GM23338 (cell line): Measurements from ENCODE around the gene CAMTA1. TPM values are rescaled to one million over a fixed set of nuclear protein-coding genes. Genes with fewer than 3 reads are reported as not detected.

ENCODE experiments used
- ATAC-seq: fragments of 200-7000 bp; cut with Tn5 transposase; 3 replicates; pipeline ENCODE4 v1.9.1; 2020
- DNase-seq: peaks from one replicate; pipeline ENCODE4 v3.0.0-alpha.2; 2015; ENCODE audit warnings: low spot score
- H2AFZ ChIP-seq: fragments of 200-600 bp; sonication (generic); 2 replicates; pipeline ENCODE4 v1.8.0; 2016; ENCODE audit warnings: antibody characterized with exemption, mild to moderate bottlenecking, moderate library complexity
- H3F3A ChIP-seq: fragments of 200-600 bp; sonication (generic); replicated peaks from 2 replicates; pipeline ENCODE4 v1.8.0; 2017; ENCODE audit warnings: antibody characterized with exemption, mixed run types, low read depth
- H3K27ac ChIP-seq: fragments of 200-600 bp; sonication (generic); 2 replicates; pipeline ENCODE4 v1.6.1; 2016; ENCODE audit warnings: low read depth
- H3K27me3 ChIP-seq: fragments of 200-600 bp; sonication (generic); 2 replicates; pipeline ENCODE4 v1.8.0; 2016; ENCODE audit warnings: mild to moderate bottlenecking, mixed run types, moderate library complexity; ENCODE audit not compliant: insufficient read depth
- H3K36me3 ChIP-seq: fragments of 200-600 bp; sonication (generic); 2 replicates; pipeline ENCODE4 v1.8.0; 2016; ENCODE audit warnings: mild to moderate bottlenecking; ENCODE audit not compliant: insufficient read depth
- H3K4me1 ChIP-seq: fragments of 200-600 bp; sonication (generic); 2 replicates; pipeline ENCODE4 v1.8.0; 2016; ENCODE audit warnings: mild to moderate bottlenecking, moderate library complexity; ENCODE audit not compliant: insufficient read depth
- H3K4me2 ChIP-seq: fragments of 200-600 bp; sonication (generic); 2 replicates; pipeline ENCODE4 v1.7.1; 2017; ENCODE audit warnings: mixed run types
- H3K4me3 ChIP-seq: fragments of 200-600 bp; sonication (generic); 2 replicates; pipeline ENCODE4 v1.6.1; 2016; ENCODE audit warnings: mixed run types
- H3K79me2 ChIP-seq: fragments of 200-600 bp; sonication (generic); replicated peaks from 2 replicates; pipeline ENCODE4 v1.8.0; 2017; ENCODE audit warnings: mild to moderate bottlenecking; ENCODE audit not compliant: insufficient read depth
- H3K9me2 ChIP-seq: fragments of 200-600 bp; sonication (generic); 2 replicates; pipeline ENCODE4 v1.8.0; 2017; ENCODE audit not compliant: insufficient read depth
- H4K20me1 ChIP-seq: fragments of 200-600 bp; sonication (generic); replicated peaks from 2 replicates; pipeline ENCODE4 v1.8.0; 2017; ENCODE audit warnings: mild to moderate bottlenecking; ENCODE audit not compliant: insufficient read depth
- H3K27ac Mint-ChIP-seq: 2 replicates; pipeline ENCODE4 v1.8.0; 2020; ENCODE audit warnings: inconsistent platforms, mild to moderate bottlenecking, moderate library complexity, mixed read lengths
- H3K27me3 Mint-ChIP-seq: 3 replicates; pipeline ENCODE4 v1.8.0; 2022; ENCODE audit warnings: low read depth, mild to moderate bottlenecking, moderate library complexity, mixed read lengths, inconsistent platforms; ENCODE audit not compliant: insufficient read depth, poor library complexity
- H3K36me3 Mint-ChIP-seq: 3 replicates; pipeline ENCODE4 v1.8.0; 2021; ENCODE audit warnings: low read depth, mild to moderate bottlenecking, inconsistent platforms, moderate library complexity, mixed read lengths
- H3K4me1 Mint-ChIP-seq: 3 replicates; pipeline ENCODE4 v1.8.0; 2020; ENCODE audit warnings: mild to moderate bottlenecking, inconsistent platforms, mixed read lengths
- H3K4me3 Mint-ChIP-seq: 3 replicates; pipeline ENCODE4 v1.8.0; 2021; ENCODE audit warnings: moderate library complexity, mild to moderate bottlenecking, inconsistent platforms, mixed read lengths
- H3K9me3 Mint-ChIP-seq: 3 replicates; pipeline ENCODE4 v1.8.0; 2020; ENCODE audit warnings: moderate library complexity, mild to moderate bottlenecking, inconsistent platforms, mixed read lengths
- CTCF ChIP-seq, 2 experiments: fragments of 200-600 bp in 1 of 2; sonication (generic) in 1 of 2; conservative IDR thresholded peaks; 2 replicates each; pipeline versions ENCODE4 v1.5.1 to v1.6.1; 2016 to 2017; ENCODE audit warnings: antibody characterized with exemption in 2 of 2, low read depth in 2 of 2, mild to moderate bottlenecking in 2 of 2, moderate library complexity in 1 of 2
- EZH2phosphoT487 ChIP-seq: fragments of 200-600 bp; sonication (generic); IDR thresholded peaks from one replicate; pipeline ENCODE4 v1.8.1; 2018; ENCODE audit warnings: antibody characterized with exemption; ENCODE audit not compliant: unreplicated experiment
- REST ChIP-seq: IDR thresholded peaks from one replicate; pipeline ENCODE4 v1.6.1; 2018; ENCODE audit warnings: antibody characterized with exemption; ENCODE audit not compliant: unreplicated experiment
- ZNF114 ChIP-seq: fragments of 250-450 bp; sonication (Bioruptor Pico); IDR thresholded peaks from 2 replicates; pipeline ENCODE4 v1.5.0; 2020; ENCODE audit warnings: mild to moderate bottlenecking, moderate library complexity
- polyA plus RNA-seq: library from polyadenylated mRNA; unstranded; fragments of >200 nt; fragmentation: Nextera tagmentation; extraction: Ambion mirVana; gene quantifications from 2 replicates; pipeline ENCODE4 v1.2.1, GENCODE V29; 2016
- total RNA-seq: library from RNA; depleted of rRNA; stranded (reverse); fragments of >200 nt; shearing (Covaris generic); gene quantifications from 2 replicates; pipeline ENCODE4 v1.2.3, GENCODE V29; 2014
- TF ChIP-seq, protein P1 (sequence below): fragments of 250-450 bp; sonication (Bioruptor Pico); IDR thresholded peaks from 2 replicates; pipeline ENCODE4 v1.5.0; 2020; ENCODE audit warnings: mild to moderate bottlenecking, moderate library complexity

CAMTA1 gene
- total and polyA plus RNA-seq, 2 experiments from 2014 or later: 115 to 519 TPM

DNA sequence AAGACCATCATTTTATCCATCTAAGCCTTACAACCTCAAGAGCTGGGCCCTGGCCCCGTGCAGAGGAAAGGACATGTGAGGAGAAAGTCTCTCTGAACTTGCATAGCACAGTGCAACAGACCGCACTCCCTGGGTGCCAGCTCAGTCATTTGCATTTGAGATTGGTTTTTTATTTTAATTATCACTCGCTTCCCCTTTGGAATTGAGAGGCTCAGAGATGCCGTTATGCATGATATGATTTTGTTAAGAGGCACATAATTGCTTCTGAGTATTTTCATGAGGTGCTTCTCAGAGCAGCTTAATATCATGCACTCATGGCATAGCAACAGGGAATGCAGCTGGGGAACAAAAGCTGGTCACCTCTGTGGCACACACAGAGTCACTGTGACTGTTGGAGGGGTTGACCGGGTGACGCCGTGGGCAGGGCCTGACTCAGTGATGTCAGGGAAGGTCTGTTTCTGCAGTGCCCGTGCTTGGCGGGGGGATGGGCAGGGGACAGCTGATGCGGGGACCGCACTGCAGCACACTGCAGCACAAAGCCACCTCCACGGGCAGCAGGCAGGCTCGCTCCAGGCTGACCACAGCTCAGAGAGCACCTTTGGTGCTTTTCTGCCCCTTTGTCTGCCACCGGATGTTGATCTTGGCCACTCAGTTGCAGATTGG lies 942.7 kb downstream of the CAMTA1 start (continued):
- TF ChIP-seq ZNF114 (CRISPR knock-in tag) (no peak), CTCF (conservative IDR thresholded peaks at IDR 0.05; ENCODE audit: low read depth in 2 of 2) (no peak)
- TF ChIP-seq, protein P1, sequence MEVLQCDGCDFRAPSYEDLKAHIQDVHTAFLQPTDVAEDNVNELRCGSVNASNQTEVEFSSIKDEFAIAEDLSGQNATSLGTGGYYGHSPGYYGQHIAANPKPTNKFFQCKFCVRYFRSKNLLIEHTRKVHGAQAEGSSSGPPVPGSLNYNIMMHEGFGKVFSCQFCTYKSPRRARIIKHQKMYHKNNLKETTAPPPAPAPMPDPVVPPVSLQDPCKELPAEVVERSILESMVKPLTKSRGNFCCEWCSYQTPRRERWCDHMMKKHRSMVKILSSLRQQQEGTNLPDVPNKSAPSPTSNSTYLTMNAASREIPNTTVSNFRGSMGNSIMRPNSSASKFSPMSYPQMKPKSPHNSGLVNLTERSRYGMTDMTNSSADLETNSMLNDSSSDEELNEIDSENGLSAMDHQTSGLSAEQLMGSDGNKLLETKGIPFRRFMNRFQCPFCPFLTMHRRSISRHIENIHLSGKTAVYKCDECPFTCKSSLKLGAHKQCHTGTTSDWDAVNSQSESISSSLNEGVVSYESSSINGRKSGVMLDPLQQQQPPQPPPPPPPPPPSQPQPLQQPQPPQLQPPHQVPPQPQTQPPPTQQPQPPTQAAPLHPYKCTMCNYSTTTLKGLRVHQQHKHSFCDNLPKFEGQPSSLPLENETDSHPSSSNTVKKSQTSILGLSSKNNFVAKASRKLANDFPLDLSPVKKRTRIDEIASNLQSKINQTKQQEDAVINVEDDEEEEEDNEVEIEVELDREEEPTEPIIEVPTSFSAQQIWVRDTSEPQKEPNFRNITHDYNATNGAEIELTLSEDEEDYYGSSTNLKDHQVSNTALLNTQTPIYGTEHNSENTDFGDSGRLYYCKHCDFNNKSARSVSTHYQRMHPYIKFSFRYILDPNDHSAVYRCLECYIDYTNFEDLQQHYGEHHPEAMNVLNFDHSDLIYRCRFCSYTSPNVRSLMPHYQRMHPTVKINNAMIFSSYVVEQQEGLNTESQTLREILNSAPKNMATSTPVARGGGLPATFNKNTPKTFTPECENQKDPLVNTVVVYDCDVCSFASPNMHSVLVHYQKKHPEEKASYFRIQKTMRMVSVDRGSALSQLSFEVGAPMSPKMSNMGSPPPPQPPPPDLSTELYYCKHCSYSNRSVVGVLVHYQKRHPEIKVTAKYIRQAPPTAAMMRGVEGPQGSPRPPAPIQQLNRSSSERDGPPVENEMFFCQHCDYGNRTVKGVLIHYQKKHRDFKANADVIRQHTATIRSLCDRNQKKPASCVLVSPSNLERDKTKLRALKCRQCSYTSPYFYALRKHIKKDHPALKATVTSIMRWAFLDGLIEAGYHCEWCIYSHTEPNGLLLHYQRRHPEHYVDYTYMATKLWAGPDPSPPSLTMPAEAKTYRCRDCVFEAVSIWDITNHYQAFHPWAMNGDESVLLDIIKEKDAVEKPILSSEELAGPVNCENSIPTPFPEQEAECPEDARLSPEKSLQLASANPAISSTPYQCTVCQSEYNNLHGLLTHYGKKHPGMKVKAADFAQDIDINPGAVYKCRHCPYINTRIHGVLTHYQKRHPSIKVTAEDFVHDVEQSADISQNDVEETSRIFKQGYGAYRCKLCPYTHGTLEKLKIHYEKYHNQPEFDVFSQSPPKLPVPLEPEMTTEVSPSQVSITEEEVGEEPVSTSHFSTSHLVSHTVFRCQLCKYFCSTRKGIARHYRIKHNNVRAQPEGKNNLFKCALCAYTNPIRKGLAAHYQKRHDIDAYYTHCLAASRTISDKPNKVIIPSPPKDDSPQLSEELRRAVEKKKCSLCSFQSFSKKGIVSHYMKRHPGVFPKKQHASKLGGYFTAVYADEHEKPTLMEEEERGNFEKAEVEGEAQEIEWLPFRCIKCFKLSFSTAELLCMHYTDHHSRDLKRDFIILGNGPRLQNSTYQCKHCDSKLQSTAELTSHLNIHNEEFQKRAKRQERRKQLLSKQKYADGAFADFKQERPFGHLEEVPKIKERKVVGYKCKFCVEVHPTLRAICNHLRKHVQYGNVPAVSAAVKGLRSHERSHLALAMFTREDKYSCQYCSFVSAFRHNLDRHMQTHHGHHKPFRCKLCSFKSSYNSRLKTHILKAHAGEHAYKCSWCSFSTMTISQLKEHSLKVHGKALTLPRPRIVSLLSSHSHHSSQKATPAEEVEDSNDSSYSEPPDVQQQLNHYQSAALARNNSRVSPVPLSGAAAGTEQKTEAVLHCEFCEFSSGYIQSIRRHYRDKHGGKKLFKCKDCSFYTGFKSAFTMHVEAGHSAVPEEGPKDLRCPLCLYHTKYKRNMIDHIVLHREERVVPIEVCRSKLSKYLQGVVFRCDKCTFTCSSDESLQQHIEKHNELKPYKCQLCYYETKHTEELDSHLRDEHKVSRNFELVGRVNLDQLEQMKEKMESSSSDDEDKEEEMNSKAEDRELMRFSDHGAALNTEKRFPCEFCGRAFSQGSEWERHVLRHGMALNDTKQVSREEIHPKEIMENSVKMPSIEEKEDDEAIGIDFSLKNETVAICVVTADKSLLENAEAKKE (CRISPR knock-in tag): no peak

GRCh38 chr1:7729761-7730160 lies 944.5 kb downstream of the CAMTA1 start:
- no peak overlapping the region for H3K4me3 Mint-ChIP-seq
- Histone ChIP-seq H3K27ac (no peak overlapping the region), H3K9me2 (no peaks in the 10 kb centered on the region), H3K4me1 (peaks cover 4% of the 10 kb centered on the region; the same call in 1 of the 2 replicates), H3F3A (no peaks in the 10 kb centered on the region), H3K27me3 (no peaks in the 10 kb centered on the region), H3K36me3 (no peaks in the 10 kb centered on the region), H3K4me3 (no peak overlapping the region), H4K20me1 (no peaks in the 10 kb centered on the region; the same call in 1 of the 2 replicates), H3K79me2 (no peaks in the 10 kb centered on the region), H2AFZ (no peak overlapping the region), H3K4me2 (no peak overlapping the region)
- H3K9me3 Mint-ChIP-seq: no peaks in the 10 kb centered on the region
- peaks cover 8% of the 10 kb centered on the region for H3K4me1 Mint-ChIP-seq
- no peak for DNase-seq
- H3K36me3 Mint-ChIP-seq: no peaks in the 10 kb centered on the region
- H3K27ac Mint-ChIP-seq: no peak overlapping the region
- H3K27me3 Mint-ChIP-seq: no peaks in the 10 kb centered on the region
- no peak for ATAC-seq
- TF ChIP-seq REST (no peak), EZH2phosphoT487 (no peak)
